Airway epithelial cell (primary cell): ENCODE results near the gene RINL. TPM values are rescaled to one million over a fixed set of nuclear protein-coding genes. Genes with fewer than 3 reads are reported as not detected.

Experiments
- total RNA-seq: library from RNA; depleted of rRNA; stranded (reverse); fragments of >200 nt; gene quantifications from 2 replicates; pipeline ENCODE4 v1.2.3, GENCODE V29; 2015

The RINL gene, protein sequence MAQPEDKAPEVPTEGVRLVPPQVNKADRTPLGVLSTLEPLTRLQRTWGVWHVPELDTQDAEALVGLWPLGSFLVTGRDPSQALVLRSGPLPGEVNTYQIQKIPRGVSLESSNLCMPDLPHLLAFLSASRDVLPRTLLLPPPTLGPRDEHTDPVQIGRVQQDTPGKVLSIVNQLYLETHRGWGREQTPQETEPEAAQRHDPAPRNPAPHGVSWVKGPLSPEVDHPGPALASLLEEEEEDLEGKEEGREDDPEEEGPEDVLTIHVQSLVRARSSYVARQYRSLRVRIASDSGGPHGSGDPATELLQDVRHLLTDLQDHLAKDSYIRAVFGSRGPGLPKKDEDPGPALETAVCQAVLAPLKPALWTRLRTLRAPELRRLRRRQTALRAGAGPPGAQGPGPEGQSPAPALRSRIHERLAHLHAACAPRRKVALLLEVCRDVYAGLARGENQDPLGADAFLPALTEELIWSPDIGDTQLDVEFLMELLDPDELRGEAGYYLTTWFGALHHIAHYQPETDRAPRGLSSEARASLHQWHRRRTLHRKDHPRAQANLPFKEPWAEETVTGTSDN
- total RNA-seq: 5.8 and 6.6 TPM in 2 replicates

DNA sequence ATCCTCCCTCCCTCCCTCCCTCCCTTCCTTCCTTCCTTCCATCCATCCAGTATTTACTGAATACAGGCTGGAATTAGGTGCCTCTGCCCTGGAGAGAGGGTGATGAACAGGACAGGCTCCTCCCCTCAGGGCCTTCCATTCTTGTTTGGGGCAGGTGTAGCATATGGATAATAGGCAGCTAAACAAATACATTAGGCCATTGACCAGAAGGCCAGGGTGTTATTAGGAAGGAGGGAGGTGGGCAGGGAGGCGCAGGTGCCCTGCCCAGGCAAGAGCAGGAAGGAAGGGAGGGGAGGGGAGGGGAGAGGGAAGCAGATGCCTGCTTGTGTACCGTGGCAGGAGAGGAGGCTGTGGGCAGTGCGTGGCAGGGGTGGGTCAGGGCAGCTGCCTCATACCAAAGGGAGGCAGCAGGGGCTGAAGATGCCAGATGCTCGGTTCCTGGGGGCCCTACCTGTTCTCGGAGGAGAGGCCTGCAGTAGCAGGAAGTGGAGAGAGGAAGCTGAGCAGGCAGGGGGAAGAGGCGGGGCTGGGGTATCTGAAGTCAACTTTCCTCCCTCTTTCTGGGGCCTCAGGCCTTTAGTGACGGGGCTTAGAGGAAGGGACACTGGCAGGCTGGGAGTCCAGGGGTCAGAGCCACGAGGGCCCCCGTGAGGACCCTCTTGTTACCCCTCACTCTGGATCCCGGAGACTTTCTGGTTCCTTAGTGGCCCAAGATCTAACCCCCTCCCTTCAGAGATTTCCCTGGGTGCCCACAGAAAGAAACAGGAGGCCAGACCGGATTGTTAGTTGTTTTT lies at the start of gene RINL:
RINL (minus strand) TSS at position 495 of the 794 bp plus-strand sequence. CDS start 1,533 bp downstream, outside the sequence.

DNA sequence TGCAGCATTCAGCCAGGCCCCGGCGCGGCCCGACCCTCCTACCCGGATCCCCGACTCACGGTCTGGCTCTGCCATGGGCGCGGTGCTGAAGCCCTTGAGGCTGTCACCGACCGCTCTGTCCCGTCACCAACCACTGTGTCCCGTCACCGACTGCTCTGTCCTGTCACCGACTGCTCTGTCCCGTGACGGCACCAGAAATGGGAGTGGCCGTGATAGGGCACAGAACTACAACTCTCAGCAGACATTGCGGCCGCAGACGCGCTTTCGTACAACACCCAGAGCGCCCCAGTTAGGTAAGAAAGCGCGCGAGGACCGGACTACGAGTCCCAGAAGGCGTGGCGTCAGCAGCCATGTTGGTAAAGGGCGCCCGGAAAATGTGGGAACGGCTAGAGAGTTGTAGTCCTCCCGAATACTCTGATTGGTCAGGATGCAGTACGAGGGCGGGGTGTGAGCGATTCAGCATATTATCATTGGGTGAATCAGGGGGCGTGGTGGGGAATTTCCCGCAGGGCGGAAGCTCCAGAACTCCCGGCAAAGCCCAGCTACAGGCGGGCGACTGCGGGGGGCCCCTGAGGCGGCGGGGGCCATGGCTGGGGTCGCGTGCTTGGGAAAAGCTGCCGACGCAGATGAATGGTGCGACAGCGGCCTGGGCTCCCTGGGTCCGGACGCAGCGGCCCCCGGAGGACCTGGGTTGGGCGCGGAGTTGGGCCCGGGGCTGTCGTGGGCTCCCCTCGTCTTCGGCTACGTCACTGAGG lies 21.5 kb upstream of the RINL start, which contains the start of the genes NFKBIB and SIRT2:
NFKBIB (plus strand) TSS at position 523 of the 755 bp plus-strand sequence; CDS start at position 587, 64 bp downstream.
SIRT2 (minus strand) TSS at position 172 of the 755 bp plus-strand sequence; CDS start at position 75, 97 bp downstream.

DNA sequence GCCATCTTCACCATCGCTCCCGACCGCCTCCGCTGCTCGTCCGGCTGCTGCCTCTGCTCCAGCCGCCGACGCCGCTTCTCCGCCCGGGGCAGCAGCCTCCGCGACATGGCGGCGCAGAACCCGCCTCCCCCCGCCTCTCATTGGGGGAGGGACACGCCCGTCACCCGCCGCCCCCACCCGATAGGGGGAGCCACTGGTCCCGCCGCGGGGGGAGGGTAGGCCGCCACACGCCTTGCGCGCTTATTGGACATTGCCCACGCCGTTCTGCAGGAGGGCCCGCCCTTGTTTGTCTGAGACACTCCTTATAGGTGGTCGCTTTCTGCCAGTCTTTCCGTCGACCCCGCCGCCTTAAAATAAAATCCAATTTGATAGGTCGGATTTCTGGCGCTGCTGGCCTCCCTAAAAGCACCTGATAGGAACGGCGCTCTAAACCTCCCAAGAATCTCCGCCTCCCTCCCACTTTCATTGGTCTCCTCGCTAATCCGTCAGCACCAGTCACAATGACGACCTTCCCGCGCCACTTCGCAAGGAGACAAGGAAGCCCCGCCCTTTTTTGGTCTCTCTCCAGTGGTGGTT lies 28.1 kb downstream of the RINL start, which contains the start of gene HNRNPL:
HNRNPL (minus strand) TSS at position 127 of the 576 bp plus-strand sequence; CDS start at position 107, 20 bp downstream.

Other genes starting within 250 kb of the RINL start
- 378 and 500 TPM in 2 replicates for gene ACTN4, start 230.6 kb downstream of the RINL start, total RNA-seq
- gene CAPN12, start 133.8 kb downstream of the RINL start, total RNA-seq: 7.4 and 8.9 TPM in 2 replicates
- gene LGALS7, start 104.8 kb downstream of the RINL start, total RNA-seq: 6.5 and 26.0 TPM in 2 replicates
- gene LGALS7B, start 89.1 kb downstream of the RINL start, total RNA-seq: 222 and 322 TPM in 2 replicates
- gene LGALS4, start 65.3 kb downstream of the RINL start, total RNA-seq: 0.35 TPM in 1 of 2 replicates, not detected in the other
- gene ECH1, start 46.5 kb downstream of the RINL start, total RNA-seq: 61.8 and 77.0 TPM in 2 replicates
- 252 and 264 TPM in 2 replicates for gene HNRNPL, start 28.3 kb downstream of the RINL start, total RNA-seq
- 65.5 and 74.5 TPM in 2 replicates for gene SIRT2, start 21.3 kb upstream of the RINL start, total RNA-seq
- 27.9 and 28.5 TPM in 2 replicates for gene NFKBIB, start 21.7 kb upstream of the RINL start, total RNA-seq
- gene CCER2, start 33.9 kb upstream of the RINL start, total RNA-seq: not detected in 2 replicates
- gene SARS2, start 52.5 kb upstream of the RINL start, total RNA-seq: 30.8 and 31.2 TPM in 2 replicates
- 77.9 and 86.5 TPM in 2 replicates for gene MRPS12, start 52.7 kb upstream of the RINL start, total RNA-seq
- 16.1 and 19.0 TPM in 2 replicates for gene FBXO17, start 97.5 kb upstream of the RINL start, total RNA-seq
- gene FBXO27, start 154.3 kb upstream of the RINL start, total RNA-seq: 9.2 and 11.9 TPM in 2 replicates
- 1.4 and 1.8 TPM in 2 replicates for gene ACP7, start 206.1 kb upstream of the RINL start, total RNA-seq
- 28.1 and 29.4 TPM in 2 replicates for gene PAK4, start 247.5 kb upstream of the RINL start, total RNA-seq